ENCODE measurements around the gene P4HA2.

Gene P4HA2

DNA sequence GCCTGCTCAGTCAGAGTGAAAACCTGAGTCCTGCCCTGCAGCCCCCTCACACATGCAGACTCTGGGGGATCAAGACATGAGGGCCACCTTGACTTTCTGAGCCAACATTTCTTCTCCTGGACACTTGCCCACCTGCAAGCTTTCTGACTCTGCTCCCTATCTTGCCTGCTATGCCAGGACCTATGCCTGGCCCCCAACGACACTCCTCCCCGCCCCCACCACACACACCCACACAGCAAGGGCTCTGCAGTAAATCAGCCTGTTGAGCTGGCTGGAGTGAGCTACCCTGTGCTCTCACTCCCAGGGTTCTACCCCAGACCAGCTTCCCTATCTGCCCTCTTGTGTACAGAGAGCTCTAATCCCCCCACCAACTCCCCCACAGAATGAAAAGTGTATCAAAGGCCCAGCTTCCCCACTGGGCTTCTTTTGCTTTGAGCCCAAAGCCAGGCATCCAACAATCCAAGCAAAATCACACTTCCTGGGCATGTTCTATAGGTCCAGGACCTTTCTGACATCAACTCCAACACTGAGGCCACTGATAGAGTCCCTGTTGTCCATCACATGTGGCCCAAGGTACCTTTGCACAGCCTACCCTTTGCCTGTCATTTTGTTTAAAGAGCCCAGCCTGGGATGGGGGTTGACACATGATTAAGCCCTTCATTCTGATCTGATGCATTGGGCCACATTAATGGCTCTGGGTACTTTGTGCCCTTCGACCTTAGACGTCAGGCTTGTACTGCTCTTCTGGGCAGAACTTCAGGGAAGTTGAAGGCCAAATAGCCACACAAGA is 37.1 kb upstream of the P4HA2 start:
- DNase-seq, result no peak

DNA sequence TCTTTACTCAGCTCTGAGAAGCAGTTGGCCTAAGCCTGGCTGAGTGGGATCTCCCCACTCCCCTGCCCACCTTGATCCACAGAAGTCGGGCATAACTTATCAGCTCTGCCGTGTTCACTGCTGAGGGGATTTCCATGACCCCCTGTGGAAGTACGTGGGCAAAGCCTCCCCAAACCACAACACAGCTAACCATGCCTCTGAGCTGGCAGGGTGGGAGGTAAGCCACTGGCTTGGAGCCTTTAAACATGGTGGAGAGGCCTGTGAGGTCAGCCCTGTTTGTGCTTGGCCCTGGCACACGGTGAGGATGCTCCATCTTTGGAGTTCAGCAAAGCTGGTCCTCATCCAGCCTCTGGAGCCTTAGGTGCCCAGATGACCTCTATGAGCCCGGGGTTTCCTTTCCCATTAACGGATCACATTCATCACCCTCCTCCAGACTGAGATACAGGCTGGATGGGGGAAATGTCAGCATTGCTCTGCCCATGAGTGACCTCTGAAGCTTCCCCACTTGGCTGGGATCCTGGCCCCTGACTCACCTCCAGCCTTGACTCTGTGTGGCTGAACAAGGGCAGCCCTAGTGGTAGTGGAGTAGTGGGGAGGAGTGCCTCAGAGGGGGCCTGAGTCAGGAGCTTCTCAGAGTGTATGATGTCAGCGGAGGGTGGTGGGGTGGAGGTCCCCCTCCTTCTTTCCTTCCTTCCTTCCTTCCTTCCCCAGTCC is 36.1 kb upstream of the P4HA2 start:
- no peak for DNase-seq

DNA sequence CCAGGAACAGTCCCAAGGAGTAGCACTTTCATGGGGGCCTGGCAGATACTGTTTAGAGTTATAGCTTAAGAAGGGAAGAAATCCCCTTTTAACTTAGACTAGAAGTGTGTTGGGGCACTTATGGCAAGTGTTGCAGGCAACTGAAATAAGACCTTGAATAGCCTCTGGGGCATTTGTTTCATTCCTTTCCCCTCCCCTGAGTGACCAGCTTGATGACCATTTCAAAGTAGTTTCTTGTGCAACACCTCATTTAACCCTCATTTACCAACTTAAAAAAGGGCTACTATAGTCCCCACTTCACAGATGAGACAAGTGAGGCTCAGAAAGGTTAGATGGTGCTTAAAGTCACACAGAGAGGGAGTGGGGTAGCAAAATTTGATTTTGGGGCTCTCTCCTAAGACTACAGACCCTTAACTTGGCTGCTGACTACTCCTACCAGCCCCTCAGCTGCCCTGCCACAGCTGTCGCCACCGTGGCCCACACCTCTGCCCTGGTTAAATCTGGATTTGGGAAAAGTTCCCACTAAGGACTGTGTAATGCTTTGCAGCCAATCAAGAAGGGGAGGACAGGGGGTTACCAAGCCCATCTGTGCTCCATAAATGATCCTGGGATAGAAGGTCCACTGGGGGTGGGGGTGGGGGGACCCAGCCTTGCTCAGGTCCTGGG is 35.4 kb upstream of the P4HA2 start:
- no peak for DNase-seq

GRCh38 chr5:132261881-132262845 is 34.5 kb upstream of the P4HA2 start:
- no peak for DNase-seq

DNA sequence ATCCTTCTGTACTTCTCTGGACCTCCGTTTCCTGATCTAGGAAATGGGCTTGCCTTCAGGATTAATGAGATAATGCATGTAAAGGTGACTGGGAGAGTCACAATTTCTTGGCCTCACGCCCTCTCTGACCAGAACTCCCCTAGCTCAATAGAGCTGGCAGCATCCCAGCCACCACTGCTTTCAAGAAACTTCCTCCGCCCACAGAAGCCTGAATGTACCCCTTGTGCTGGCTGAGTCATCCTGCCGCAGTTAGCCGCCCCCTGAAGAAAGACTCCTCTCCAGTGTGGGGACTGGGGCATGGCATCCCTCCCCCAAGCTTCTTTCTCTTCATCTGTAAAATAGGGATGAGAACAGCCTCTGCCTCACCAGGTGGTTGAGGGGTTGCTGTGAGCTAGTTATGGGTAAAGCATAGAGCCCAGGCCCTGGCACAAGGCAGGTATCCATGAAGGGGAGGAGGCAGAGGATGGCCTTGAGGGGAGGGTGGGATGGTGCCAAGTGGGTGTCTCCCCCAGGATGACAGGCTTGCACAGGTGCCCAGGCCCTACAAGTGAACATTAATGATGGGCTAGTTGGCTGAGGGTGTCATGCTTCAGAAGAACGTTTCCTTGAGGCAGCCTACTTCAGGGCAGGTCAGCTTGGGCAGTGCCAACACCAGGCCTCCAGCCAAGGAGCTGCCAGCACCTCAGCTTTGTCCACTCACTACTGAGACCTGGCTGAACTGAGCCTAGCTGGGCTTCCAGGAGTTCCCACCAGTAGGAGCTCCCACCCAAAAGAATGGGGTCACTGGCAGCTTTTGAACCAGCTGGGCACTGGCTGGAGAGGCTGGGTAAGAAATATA is 33.3 kb upstream of the P4HA2 start:
- DNase-seq, result no peak

DNA sequence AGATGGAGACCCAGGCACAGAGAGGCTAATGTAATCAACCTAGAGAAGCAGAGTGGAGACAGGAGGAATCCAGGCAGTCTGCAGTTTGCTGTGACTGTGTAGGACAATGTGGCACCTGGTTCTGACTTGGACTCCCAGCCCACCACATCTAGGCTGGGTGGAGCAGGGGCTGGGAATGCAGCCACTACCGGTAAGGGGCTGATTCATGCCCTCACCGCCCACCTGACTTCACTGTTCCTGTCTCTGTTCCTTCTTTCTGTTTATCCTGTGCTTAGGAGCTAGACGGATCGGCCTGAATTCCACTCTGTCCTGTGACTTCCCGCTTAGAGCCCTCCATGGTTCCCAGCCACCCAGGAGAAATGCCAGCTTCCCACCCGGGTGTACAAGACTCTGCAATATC is 32.4 kb upstream of the P4HA2 start:
- no peak for DNase-seq

DNA sequence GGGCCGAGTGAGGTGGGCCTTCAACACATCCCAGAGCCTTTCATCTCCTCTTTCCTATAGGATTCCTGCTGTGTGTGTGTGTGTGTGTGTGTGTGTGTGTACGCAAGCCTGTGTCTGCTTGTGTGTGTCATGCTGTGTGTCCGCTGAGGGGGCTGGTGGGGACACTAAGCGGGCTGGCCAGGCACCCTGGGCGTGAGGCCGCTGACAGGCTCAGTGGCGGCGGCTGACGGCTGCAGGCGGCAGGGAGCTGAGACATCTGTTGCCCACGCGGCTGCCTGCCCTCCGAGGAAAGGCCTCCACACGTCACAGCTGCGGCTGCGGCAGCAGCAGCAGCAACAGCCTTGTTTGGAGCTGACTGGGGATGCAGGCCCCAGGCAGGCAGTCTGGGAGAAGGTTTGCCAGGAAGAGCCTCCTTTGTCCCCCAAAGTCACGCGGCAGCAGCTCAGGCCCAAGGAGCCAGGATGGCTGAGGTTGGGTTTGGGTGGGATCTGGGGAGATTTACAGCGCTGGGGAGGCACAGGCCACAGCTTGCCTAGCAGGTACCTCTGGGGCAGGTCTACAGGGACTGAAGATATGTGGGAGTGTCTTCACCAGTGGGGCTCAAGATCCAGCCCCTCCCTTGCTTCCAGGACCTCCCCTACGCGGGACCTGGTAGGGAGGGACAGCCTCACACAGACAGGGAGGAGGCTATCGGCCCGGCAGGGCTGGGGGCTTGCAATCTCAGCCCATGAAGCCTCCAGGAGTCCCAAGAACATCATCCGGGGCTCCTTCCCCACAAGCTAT is 31.6 kb upstream of the P4HA2 start:
- no peak for DNase-seq

DNA sequence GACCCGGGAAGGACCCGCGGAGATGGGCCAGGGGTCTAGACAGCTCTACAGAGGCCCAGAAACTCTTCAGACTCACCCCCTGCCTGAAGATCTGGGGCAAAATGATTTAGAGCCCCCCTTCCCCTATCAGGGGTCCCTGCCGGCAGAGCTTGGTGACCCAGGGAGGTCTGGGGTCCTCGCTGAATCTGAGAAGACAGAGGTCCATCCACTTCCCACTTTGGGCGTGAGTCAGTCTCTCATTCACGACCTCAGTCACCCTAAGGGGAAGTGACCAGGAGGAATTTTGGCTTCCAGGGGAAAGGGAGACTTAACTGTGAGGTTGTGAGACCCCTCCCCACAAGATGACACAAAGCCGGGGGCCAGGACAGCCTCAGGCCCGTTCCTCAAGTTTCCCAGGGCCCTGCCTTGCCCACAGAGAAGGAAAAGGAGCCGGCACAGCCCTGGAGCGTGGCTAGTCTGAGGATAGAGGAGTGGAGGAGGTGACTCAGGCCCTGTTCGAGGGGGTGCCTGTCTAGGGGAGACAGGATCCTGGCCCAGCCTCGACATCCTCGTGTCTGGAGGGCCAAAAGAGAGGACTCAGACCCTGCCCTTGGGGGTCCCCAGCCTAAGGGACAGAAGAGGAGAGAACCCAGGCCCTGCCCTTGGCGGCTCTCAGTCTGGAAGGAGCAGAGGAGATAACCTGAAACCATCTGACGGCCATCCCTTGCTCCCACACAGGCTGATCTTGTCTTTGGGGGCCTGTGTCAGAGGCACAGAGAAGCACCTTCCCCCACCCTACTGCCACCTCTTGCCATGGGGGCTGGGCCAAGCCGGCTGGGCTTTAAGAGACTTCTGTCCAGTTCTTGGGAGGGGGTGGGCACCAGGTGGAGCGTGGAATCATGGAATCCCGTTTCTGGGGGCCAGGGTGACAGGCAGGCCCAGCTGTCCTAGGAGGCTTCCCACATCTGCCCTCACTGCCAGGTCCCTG is 30.7 kb upstream of the P4HA2 start:
- DNase-seq, result no peak

- DNase-seq, result no peak
These were observed 29.8 kb upstream of the P4HA2 start, which contains the start of gene PDLIM4 for GRCh38 chr5:132257131-132258101. Gene PDLIM4, plus strand, starts transcription at chr5:132257696. Its CDS starts 39 bp downstream, at chr5:132257735.

DNA sequence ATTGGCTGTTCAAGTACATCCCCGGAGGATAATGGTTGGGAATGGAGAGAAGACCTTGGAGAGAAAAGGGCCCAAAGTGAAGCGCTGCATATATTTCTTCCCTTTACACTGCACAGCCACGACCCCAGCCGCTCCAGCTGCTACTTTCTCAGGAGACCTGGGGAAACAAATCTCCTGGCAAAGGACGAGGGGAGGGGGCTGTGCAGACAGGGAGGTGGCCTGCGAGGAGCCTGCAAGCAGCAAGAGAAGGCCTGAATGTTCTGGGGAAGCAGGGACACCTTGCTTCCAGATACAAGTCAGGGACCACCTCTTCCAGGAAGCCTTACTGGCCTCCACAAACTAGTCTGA is 29.1 kb upstream of the P4HA2 start:
- no peak for DNase-seq

DNA sequence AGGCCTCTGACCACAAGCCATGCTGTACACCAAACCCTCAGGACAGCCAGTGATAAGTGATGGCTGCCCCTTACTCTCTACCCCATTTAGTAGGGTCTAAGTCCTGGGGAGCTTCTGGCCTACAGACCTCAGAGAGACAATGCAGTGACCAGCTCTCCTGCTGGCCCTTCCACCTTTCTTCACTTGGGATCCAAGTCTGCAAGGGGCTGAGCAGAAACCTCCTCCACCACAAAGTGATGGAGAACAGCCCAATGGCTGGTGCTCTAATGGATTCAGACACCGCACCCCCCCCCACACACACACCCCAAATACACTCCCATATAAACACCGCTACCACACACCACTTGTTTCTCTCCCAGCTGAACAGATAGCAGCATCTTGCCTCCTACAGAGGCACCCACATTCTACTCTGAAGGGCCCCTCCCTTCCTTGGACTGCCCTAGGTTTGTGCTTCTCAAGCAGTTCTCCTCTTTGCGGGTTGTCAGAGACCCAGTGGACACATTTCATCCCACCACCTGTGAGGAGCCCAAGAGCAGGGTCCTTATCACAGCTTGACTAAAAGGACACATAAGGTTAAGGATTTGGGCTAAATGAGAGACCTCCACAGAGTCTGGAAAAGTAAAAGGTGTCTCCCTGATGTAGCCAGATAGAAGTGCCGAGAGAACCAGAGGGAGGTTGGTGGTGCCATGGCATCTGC is 28.6 kb upstream of the P4HA2 start:
- DNase-seq, result no peak

DNA sequence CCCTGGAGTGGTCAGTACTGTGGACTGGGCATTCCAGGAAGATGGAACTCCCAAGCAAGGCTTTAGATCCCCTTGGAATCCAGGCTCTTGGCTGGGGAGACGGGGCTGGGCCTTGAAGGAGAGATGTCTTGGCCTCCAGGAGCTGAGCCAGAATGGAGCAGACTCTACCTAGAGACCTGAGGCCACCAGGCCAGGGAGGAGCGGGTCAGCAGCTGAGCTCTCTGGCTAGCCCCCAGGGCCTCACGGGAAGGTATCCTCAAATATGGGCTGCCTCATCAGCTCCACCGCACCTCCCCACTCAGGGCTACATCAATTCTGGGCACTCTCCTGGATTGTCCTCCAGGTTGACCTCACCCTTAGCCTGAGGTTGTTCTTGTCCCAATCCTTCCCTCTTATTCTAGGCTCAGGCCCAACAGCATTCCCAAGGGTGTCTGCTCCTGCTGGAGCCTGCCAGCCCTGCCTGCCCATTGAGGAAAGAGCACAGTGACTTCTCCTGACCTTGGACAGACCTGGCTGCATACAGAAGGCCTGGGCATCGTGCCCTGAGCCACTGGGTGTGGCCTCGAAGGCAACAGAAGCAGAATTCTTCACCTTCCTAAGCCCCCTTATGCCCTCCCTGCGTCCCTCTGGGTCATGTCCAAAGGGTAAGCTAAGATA is 26.8 kb upstream of the P4HA2 start:
- no peak for DNase-seq

GRCh38 chr5:132253452-132254320 is 26.0 kb upstream of the P4HA2 start:
- DNase-seq, result no peak

- DNase-seq, result no peak
These were observed 25.4 kb upstream of the P4HA2 start for GRCh38 chr5:132253008-132253441.

DNA sequence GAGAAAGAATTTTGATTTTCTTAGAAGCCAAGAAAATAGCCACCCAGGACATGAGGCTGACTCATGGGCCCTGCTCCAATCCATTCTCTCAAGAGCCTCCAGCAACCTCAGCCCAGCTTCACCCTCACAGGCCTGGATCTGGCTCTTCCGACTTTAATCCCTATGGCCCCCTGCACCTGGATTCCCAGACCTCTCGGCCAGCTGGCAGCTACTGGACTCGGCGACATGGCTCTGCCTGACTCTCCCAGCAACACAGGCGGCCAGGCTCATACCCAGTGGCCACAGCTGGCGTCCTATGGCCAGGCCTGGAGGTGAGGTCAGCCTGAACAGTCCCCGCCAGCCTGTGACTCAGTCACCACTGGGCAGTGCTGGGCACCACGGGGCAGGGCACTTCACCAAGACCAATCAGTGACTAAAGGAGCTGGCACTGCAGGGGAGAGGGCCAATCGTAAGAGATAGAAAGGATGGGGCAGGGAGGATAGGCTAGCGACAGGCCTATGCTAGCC is 23.6 kb upstream of the P4HA2 start:
- no peak for DNase-seq

DNA sequence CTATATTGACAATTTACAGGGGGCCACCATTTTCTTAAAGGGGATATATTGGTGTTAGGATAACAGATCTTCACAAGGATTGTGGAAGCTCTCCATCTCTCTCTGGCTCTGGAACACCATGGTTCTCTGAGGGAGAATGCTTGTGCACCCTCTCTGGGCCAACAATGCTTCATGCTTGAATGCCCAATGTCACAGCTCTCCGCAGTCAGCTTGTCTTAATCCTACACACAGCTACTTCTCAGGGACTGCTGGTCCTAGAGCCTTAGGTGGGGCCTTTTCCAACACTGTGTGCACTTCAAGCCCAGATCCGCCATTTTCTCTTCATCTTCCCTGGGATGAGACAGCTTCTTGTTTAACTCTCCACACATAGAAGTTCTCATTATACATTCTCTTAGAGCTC is 22.9 kb upstream of the P4HA2 start:
- no peak for DNase-seq
